ENCODE results near the gene KIAA0319L.

KIAA0319L gene

GRCh38 chr1:35561972-35562680 lies 4.9 kb upstream of the KIAA0319L start:
- DNase-seq: no peak

- DNase-seq: no peak
Measured at GRCh38 chr1:35561297-35561971, 4.2 kb upstream of the KIAA0319L start.

DNA sequence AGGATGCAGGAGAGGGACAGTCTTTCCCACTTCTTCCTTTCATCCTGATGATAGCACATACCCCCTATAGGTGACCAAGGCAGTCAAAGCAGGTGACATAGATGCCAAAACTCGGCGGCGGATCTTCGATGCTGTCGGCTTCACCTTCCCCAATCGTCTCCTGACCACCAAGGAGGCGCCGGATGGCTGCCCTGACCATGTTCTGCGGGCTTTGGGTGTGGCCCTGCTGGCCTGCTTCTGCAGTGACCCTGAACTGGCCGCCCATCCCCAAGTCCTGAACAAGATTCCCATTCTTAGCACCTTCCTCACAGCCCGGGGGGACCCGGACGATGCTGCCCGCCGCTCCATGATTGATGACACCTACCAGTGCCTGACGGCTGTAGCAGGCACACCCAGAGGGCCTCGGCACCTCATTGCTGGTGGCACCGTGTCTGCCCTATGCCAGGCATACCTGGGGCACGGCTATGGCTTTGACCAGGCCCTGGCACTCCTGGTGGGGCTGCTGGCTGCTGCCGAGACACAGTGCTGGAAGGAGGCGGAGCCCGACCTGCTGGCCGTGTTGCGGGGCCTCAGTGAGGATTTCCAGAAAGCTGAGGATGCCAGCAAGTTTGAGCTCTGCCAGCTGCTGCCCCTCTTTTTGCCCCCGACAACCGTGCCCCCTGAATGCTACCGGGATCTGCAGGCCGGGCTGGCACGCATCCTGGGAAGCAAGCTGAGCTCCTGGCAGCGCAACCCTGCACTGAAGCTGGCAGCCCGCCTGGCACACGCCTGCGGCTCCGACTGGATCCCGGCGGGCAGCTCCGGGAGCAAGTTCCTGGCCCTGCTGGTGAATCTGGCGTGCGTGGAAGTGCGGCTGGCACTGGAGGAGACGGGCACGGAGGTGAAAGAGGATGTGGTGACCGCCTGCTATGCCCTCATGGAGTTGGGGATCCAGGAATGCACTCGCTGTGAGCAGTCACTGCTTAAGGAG lies 3.3 kb upstream of the KIAA0319L start:
- no peak for DNase-seq

DNA sequence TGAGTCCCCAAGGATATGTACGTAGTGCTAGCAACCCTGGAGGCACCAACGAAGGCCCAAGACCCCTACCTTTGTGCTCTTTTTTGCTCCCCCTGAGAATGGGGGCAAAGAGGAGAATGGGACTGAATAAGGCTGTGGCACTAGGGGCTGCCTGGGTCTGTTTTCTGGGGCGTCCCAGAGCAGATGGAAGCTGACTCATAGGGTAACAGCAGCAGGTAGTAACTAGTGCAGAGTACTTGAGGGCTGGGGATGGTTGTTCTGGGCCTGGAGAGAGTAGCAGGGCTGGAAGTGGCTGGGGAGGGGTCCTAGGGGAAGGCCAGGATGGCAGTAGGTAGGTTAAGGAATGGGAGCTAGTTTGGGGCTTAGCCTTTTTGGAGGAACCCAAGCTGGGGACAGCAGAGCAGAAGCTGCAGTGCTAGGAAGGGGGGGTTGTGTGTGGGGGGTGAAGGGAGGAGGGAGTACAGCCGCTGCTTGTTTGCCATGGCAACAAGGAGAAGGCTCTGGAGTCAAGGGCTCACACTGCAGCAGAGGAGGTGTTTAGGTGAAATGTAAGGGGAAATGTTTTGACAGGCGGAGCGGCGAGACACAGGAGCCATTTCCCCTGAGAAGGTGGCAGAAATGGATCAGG lies 2.2 kb upstream of the KIAA0319L start:
- no peak for DNase-seq

DNA sequence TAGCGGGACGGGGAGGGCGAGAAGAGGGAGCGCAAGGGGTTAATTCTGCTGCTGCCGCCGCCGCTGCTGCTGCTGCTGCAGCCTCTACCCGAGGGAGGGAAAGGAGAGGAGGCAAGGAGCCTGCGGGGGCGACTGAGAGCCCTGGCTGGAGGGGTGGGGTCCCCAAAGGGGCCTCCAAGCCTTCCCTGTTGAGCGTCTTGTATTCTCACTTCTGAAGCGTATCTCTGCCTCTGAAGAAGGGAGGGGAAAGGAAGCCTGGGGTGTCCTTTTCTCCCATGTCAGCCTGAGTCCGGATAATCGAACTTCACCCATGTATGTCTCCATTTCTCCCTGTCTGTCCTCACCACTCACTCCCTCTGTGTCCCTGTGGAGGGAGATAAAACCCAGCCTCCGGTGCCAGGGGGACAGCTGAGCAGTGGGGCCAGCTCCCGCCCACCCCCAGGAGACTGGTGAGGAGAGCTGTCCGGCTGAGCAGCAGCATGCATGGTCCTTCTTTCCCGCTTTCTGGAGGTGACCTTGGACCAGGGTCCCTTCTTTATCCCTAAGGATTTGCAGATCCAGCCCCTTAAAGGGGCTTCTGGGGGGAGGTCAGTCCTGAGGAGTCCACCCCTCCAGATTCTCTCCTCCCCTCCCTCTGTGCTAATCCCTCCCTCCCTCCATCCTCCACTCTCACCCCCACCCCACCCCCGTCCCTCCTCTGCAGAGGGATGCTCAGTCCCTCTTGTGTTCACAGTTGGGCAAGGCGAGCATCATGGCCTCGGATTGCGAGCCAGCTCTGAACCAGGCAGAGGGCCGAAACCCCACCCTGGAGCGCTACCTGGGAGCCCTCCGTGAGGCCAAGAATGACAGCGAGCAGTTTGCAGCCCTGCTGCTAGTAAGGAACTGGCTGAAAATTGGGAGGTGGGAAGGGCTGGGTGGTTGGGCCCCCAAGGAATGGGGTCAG lies 1.4 kb upstream of the KIAA0319L start:
- DNase-seq: no peak

DNA sequence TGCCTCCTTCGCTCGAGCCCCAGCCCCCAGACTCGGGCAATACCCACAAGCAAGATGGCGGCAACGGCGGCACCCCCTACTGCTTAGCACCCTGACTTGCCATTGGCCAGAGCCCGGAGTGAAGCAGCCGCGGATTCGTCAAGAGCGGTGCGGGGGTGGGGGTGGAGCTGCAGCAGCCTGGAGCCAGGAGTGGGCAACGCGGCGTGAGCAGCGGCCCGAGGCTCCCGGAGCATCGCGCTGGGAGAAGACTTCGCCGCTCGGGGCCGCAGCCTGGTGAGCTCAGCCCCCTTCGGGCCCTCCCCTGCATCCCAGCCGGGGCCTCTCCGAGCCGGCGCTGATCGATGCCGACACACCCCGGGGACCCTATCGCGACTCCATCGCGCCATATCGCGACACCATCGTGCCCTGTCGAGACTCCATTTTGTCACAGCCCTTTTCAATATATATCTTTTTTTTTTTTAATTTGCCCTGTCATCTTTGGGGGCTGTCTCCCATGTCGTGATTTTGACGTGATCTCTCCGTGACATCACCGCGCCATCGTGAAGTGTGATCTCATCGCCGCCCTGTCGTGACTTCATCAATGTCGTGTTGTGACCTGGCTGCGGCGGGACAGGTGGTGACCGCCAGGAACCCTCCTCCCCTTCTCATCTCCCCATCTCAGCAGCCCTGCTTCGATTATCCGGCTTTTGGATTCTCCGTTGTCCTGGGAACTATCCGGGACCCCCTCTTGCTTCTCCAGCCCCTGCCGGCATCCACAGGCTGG lies 589 bp upstream of the KIAA0319L start, which contains the start of gene NCDN:
TSS of gene NCDN (plus strand) at position 189 of the 763 bp plus-strand sequence. CDS start at position 581, 392 bp downstream.
- peak; percentile 96 for DNase-seq

GRCh38 chr1:35556484-35557117 lies 602 bp downstream of the KIAA0319L start:
- no peak for DNase-seq

GRCh38 chr1:35555601-35556477 lies 1.4 kb downstream of the KIAA0319L start:
- DNase-seq: no peak

DNA sequence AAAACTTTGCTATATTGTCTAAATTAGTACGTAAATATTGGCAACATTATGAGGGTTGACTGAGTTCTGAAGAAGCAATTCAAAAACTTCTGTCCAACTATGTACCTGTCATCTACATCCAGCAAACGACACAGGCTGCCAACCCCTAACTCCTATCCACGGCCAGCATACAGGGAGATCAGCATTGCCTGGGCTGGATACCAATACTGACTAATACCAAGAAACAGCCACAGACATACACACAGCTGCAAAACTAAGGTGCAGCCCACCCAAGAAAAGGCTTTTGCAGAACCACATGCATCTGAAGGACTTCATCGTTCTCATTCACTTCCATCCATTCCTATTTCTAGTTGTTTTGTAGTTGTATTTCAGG lies 2.0 kb downstream of the KIAA0319L start:
- DNase-seq: no peak

- DNase-seq: no peak
Measured at GRCh38 chr1:35554266-35555211, 2.7 kb downstream of the KIAA0319L start.

DNA sequence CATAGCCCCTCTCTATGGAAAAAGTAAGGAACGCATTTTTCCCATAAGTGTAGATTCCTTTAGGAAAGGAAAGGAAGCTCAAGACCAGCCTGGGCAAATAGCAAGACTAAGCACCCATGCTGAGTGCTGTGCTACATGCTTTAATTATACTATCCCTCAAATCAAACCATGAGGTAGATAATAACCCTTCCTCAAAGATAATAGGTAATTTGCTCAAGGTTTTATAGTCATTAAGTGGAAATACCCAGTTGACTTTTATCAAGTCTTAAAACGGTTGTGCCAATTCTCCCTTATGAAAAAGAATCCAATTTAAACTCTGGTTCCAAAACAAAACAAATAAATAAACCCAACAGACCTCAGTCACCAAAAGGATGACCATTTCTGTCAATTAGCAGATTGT lies 3.4 kb downstream of the KIAA0319L start:
- no peak for DNase-seq

GRCh38 chr1:35546614-35547013 lies 10.6 kb downstream of the KIAA0319L start:
- no peak for DNase-seq

GRCh38 chr1:35544976-35545375 lies 12.2 kb downstream of the KIAA0319L start:
- DNase-seq: peak; percentile 26

GRCh38 chr1:35539824-35540261 lies 17.4 kb downstream of the KIAA0319L start:
- DNase-seq: no peak

DNA sequence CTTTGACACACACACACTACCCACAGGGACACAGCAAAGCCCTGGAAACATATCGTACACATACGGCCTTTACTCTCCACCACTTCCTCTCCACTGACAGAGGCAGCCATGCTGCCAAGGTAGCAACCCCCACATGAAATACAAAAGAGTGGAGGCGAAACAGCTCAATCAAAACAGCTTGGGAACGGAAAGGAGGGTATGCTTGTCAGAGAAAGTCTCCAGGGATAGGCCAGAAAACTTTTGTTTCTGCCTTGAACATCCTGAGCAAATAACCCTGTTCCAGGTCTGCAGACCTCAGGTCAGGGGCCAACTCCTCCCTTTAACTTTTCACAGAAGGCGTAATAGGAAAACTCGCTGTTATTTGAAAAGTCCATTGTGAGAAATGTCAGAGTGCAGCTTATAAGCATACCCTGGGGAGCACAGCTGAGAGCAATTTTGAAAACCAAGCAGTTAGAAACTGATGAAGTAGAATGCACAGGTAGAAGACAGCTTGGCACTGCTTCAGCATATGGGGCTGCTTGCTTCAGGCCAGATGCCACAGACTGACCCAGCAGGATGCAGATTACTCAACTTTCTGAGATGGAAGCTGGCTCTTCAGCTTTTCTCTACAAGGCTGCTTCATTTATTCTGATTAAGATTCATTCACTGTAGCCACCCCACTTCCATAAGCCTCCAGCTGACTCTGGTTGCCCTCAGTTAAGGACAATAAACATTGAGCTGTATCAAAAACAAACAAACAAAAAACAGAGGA lies 18.0 kb downstream of the KIAA0319L start:
- no peak for DNase-seq

- no peak for DNase-seq
Measured at GRCh38 chr1:35537806-35538205, 19.4 kb downstream of the KIAA0319L start.

GRCh38 chr1:35536556-35537162 lies 20.5 kb downstream of the KIAA0319L start:
- DNase-seq: no peak

All from kidney glomerular epithelial cell (primary cell).